ENCODE measurements around the gene LCN12.

GRCh38 chr9:136945333-136946227 is 6.5 kb upstream of the LCN12 start:
- TF ChIP-seq, protein P1, sequence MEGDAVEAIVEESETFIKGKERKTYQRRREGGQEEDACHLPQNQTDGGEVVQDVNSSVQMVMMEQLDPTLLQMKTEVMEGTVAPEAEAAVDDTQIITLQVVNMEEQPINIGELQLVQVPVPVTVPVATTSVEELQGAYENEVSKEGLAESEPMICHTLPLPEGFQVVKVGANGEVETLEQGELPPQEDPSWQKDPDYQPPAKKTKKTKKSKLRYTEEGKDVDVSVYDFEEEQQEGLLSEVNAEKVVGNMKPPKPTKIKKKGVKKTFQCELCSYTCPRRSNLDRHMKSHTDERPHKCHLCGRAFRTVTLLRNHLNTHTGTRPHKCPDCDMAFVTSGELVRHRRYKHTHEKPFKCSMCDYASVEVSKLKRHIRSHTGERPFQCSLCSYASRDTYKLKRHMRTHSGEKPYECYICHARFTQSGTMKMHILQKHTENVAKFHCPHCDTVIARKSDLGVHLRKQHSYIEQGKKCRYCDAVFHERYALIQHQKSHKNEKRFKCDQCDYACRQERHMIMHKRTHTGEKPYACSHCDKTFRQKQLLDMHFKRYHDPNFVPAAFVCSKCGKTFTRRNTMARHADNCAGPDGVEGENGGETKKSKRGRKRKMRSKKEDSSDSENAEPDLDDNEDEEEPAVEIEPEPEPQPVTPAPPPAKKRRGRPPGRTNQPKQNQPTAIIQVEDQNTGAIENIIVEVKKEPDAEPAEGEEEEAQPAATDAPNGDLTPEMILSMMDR (IDR thresholded peaks at IDR 0.05; ENCODE audit: poor library complexity, severe bottlenecking): no peak
- TF ChIP-seq REST (IDR thresholded peaks at IDR 0.05; ENCODE audit: borderline replicate concordance): no peak
- no peak for TF ChIP-seq MXI1 (conservative IDR thresholded peaks at IDR 0.05; ENCODE audit: poor library complexity, severe bottlenecking)
- no peak for TF ChIP-seq EZH2 (IDR thresholded peaks at IDR 0.05; ENCODE audit: borderline replicate concordance, insufficient read depth, low read length, poor library complexity, severe bottlenecking)
- TF ChIP-seq POLR2AphosphoS5 (IDR thresholded peaks at IDR 0.05): no peak
- TF ChIP-seq EP300 (conservative IDR thresholded peaks at IDR 0.05; ENCODE audit: poor library complexity, severe bottlenecking): no peak
- TF ChIP-seq SMC3 (conservative IDR thresholded peaks at IDR 0.05; ENCODE audit: poor library complexity): no peak

Measured in neural cell (in vitro differentiated cells).